Stimulated activated CD8-positive, alpha-beta memory T cell treated with anti-CD3 and anti-CD28 coated beads, Interleukin-12 subunit alpha, Interleukin-12 subunit beta, amount 100 ng/mL, for 24 hours (primary cell): ENCODE measurements around the gene POP5.
"Not testable (repeated sequence)": the region's sequence is repeated elsewhere in the genome, so short reads cannot be mapped to it uniquely, and the experiment has no call there.

Source experiments
- DNase-seq: peaks from one replicate; pipeline ENCODE4 v3.0.0-alpha.2; 2020; ENCODE audit errors: extremely low read depth

POP5 gene, protein sequence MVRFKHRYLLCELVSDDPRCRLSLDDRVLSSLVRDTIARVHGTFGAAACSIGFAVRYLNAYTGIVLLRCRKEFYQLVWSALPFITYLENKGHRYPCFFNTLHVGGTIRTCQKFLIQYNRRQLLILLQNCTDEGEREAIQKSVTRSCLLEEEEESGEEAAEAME

DNA sequence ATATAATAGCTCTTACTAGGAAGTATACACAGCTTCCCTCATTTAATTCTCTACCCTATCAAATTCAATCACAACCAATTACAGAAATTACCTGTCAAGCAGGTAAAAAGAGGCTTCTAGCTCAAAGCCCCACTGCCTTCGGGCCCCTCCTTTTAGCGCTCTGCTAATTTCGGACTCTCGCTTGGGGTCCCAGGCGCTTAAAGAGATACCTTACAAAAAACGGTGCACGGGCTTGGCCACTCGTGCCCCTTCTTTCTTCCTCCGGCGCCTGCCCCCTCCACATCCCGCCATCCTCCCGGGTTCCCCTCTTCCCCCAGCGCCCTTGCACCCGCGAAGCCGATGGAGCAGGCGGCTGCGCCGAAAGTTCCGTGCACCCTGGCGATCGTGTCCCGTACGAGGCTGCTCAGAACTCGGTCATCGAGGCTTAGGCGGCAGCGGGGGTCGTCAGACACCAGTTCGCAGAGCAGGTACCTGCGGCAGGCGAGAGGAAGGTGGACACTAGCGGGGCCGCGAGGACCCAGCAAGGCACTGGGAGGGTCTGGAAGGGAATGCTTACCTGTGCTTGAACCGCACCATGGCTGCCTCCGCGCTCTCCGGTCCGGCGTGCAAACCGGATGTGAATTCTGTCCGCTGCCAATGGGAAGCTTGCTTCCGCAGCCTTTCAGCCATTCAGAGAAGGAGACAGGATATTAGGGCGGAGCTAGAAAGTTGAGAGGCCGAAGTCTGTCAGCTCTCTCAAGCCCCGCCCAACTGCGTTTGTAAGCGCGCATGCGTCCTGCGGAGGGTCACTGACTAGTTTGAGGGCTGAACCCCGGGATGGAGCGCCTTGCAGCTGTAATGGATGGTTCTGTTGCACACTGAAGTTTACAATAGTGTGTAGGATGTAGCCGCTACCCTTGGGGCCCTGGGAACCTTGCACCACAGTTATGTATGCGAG lies at the start of gene POP5:
Gene POP5 (minus strand): TSS at position 616 of the 937 bp plus-strand sequence. CDS start 40 bp downstream, at position 576.
- DNase-seq: peak; percentile 83

DNA sequence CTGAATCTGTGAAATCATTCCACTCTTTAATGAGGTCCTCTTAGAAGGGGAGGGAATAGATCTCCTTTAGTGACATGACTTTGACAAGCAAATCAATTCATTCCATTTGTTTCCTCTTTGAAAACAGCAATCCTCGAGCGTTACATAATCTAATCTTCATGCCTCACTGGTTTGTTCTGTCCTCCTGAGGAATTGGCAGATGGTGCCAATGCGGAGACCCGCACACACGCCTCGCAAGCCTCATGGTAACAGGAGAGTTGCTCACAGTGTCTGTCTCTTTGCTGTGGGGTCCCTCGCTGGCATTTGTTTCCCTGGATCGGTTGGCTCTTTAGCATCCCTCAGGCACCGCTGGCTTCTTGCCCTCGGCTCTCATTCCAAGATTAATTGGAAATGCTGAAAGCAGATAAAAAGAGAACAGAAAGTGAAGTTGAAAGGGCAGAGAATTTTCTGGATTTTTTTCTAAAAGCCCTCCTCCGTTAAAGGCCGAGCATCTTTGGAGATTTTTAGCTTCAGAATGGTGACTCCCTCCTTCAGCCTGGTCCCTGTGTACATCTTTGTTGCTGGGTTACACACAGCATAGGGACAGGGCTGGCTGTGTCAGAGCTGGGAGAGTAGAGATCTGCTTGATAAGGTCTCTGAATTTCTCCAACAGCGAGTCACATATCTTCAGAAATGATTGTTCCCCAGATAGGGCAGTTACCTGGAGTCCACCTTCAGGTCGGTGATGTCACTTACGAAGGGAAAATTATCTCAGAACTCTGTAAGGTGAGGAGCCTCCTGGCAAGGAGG lies 49.1 kb upstream of the POP5 start:
- no peak for DNase-seq

DNA sequence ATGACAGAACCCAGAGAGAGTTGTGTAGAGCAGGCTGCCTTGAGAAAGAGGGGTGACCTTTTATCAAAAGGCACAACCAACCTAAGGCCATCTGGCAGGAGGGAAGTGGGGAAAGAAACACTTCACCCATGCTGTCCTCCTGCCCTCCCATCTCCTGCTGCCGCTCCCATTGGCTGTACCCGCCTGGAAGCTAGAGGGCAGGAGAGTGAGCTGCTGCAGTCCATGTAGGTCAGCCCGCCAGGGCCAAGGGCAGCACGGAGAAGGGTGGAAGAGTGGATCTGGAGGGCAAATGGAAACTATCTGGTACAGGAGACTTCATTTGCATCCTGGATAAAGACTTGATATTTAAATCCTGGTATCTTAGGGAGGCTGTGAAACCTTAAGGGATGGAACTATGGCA lies 47.7 kb upstream of the POP5 start:
- DNase-seq: no peak

DNA sequence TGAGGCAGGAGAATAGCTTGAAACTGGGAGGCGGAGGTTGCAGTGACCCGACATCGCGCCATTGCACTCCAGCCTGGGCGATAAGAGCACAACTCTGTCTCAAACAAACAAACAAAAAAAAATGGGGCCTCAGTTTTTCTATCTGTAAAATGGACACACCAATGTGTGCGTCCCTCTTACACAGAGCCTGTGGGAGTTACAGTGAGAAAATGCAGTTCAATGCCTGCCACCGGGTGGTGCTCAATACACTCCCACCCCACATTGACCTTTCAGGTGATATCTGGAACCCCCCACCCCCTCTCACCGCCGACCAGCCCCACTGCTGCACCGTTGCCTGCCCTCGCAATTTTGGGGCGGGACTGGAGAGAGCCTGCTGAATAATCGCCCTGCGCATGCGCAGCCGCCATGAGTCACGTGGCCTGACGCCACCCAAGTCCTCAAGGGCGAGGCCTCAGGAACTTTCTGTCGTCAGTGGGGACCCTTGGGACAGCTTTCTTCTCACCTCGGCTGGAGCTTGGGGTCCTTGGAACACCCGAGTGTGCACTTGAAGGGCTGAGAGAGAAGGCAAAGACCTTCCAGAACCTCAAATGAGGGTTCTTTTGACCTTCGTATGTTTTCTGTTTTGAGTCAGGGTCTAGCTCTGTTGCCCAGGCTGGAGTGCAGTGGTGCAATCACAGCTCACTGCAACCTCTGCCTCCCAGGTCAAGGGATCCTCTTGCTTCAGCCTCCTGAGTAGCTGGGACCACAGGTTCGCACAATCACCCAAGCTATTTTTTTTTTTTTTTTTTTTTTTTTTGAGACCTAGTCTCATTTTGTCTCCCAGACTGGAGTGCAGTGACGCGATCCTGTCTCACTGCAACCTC lies 44.6 kb upstream of the POP5 start:
- no peak for DNase-seq

DNA sequence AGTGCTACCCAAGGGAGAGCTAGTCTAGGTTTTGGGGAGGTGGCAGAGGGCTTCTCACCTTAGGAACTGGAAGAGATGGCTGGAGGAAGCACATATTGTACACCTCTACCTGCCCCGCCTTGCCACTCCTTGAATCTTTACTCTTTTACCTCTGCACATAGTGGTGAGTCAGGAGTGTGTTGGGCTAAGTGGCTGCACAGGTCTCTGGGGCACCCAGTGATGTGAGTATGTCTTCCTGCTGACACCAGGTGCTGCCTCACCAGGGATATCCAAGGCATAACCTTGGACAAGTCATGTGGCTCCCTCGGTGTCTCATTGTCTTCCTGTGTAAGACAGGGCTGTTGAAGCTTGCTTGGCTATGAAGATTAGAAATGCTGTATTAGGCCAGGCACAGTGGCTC lies 39.4 kb upstream of the POP5 start:
- no peak for DNase-seq

DNA sequence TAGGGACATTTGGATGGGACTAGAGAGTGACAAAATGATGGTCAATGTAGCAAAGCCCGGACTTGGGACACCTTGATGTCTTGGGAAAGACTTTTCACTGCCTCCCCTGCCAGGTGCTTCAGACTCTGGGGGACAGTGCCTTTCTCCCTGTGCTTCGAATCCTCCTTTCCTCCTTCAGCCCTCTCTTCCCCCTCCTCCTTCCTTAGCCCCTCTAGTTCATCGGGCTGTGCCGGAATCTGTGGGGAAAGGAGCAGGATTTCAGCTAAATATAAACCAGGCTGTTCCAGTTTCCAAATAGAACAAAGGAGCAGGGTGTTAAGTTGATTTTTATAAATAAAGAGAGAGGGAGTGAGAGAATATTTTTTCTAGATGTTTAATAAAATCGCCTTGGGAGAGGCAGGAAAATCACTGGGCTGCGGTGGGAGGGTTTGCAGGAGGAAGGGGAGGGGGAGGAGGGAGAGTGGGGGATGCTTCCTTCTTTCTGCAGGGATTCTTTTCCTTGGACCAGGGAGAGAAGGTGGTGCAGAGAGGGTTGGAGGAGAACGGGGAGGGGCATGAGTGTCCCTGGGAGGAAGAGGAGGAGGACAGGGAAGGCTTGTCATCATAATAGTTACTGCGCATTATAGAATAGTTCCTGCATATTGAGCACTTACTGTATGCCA lies 37.9 kb upstream of the POP5 start:
- no peak for DNase-seq

DNA sequence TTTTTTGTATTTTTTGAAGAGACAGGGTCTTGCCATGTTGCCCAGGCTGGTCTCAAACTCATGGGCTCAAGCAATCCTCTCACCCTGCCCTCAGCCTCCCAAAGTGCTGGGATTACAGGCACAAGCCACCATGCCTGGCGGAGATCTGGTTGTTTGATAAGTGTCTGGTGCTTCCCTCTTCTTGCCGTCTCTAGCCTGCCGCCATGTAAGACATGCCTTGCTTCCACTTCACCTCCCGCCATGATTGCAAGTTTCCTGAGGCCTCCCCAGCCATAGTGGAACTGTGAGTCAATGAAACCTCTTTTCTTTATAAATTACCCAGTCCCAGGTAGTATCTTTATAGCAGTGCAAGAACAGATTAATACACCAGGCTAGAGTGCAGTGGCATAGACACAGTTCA lies 36.6 kb upstream of the POP5 start:
- not testable (repeated sequence) for DNase-seq

DNA sequence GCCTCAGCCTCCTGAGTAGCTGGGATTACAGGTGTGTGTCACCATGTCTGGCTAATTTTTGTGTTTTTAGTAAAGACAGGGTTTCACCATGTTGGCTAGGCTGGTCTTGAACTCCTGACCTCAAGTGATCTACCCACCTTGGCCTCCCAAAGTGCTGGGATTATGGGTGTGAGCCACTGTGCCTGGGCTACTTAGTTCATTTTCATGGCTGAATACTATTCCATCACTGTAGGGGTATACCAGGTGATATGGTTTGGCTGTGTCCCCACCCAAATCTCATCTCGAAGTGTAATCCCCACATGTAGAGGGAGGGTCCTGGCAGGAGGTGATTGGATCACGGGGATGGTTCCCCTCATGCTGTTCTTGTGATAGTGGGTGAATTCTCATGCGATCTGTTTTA lies 36.0 kb upstream of the POP5 start:
- DNase-seq: not testable (repeated sequence)

DNA sequence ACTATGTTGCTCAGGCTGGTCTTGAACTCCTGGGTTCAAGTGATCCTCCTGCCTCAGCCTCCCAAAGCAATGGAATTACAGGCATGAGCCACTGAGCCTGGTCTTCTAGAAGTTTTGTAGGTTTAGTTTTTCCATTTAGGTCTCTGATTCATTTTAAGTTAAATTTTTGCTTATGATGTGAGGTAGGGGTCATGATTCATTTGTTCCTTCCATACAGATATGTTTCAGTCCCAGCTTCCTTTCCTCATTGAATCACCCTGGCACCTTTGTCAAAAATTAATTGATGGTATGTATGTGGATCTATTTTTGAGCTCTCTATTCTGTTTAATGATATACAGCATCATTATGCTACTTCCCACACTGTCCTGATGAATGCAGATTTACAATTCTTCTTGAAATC lies 33.6 kb upstream of the POP5 start:
- no peak for DNase-seq

DNA sequence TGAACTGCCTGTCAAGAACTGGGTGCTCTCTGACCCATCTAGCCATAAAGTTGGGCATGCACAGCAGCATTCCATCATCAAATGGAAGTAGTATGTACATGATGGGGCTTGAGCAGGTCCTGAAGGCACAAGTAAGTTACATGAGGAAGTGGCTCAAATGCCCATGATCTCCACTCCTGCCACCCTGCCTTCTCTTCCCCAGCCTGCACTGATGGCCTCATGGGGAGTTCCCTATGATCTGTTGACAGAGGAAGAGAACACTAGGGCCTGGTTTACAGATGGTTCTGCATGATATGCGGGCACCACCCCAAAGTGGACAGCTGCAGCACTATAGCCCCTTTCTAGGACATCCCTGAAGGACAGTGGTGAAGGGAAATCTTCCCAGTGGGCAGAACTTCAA lies 30.3 kb upstream of the POP5 start:
- not testable (repeated sequence) for DNase-seq

DNA sequence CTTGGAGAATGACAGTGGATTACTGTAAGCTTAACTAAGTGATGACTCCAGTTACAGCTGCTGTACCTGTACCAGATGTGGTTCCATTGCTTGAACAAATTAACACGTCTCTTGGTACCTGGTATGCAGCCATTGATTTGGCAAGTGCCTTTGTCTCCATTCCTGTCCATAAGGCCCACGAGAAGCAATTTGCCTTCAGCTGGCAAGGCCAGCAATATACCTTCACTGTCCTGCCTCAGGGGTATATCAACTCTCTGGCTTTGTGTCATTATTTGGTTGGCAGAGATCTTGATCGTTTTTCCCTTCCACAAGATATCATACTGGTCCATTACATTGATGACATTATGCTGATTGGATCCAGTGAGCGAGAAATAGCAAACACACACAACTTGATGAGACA lies 29.4 kb upstream of the POP5 start:
- no peak for DNase-seq

DNA sequence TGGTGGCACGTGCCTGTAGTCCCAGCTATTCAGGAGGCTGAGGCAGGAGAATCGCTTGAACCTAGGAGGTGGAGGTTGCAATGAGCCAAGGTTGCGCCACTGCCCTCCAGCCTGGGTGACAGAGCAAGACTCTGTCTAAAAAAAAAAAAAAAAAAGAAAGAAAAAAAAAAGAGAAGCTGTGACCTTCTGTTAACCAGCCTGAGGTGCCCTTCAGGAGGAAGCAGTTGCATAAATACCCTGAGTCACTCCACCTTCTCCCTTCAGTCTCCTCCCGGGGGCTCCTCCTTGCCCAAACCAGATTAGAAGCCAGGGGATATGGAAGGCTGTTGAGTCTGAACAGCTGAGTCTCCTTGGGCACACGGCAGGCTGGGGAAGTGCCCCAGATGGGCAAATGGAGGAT lies 21.2 kb upstream of the POP5 start:
- not testable (repeated sequence) for DNase-seq

DNA sequence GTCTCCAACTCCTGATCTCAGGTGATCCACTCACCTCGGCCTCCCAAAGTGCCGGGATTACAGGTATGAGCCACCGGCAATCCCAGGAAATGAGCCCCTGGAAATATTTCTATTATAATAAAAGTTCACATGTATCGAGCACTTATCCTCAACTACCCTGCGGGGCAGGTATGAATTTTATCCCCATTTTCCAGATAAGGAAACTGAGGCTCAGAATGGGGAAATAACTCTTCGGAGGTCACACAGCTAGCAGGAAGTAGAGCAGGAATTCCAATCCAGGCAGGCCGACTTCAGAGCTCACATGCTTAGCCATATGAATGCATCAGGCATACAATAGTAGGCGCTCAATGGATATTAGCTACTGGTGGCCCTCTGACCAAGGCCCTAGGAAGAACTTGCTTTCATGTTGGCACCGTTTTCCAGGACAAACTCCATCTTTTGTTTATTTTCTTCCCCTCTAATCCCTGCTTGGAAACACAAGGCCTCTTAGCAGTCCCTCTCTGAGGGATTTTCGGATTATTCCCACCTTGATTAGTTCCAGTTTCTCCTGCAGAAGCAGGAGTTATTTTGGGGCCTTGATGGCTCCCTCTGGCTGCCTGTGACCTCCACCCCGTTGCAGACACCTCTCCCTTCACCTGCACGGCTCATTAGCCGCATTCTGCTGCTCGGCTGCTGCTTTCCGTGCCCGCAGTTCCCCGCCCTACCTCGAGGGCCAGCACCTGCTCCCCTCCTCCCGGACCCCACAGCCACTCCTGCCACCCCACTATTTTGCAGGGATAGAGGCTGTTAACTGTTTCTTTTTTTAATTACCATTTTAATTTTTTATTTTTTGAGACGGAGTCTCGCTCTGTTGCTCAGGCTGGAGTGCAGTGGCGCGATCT lies 18.7 kb upstream of the POP5 start:
- DNase-seq: no peak

DNA sequence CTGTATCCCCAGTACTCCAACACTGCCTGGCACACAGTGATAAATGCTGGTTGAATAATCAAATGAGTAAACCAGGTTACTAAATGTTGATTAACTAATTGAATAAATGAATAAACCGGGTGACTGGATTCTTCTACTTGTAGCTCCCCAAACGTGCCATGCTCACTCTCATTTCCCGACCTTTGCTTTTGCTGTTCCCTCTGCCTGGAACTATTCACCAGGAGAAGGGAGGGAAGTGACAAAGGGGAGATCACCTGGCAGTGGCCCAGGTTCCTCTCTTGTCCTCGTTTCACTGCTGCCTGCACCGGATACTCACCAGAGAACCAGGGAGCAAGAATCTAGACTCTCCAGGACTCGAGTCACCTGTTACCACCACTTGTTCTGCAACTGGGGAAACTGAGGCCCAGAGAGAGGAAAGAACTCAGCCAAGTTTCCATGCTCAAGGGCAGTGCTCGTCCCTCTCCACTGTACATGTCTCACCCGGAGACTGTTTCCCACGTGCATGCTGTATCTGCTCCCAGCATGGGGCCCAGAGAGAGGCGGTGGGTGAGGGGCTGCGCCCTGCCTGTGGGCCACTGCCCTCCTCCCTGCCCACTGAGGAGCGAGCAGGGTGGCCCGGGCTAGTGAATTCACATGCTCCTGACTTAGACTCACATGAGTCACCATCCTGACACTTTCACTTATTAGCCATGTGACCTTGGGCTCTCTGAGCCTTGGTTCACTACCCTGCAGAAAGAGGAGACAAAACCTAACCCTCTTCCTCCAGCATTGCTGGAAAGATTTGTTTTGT lies 17.7 kb upstream of the POP5 start:
- no peak for DNase-seq

DNA sequence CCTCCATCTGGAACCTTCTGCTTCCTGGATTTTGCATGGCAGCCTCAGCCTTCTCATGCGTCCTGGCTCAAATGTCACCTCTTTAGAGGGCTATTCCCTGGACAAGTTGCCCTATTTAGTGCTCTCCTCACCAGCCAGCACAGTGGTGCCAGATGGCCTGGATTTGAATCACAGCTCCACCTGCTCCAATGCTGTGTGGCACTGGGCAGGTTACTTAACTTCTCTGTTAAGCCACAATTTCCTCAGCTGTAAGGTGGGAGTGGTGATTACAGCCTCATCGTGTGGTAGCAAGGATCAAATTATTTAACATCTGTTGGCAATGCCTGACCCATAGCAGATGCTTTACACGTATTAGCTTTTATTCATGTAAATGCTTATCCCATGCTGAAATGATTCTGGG lies 16.7 kb upstream of the POP5 start:
- DNase-seq: no peak

DNA sequence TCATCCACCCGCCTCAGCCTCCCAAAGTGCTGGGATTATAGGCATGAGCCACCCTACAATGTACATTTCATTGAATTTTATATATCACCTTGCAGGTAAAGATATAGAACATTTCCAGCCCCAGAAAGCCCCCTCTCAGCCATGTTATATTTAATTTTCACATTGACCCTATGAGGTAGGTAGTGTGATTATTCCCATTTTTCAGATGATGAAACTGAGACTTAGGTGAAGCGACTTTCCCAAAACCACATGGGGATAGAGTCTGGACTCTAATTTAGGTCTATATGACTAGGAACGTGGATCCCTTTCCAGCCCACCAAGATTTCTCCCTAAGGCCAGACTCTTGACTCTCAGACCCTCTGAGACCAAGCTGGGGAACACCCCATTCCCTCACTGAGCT lies 15.7 kb upstream of the POP5 start:
- DNase-seq: no peak

DNA sequence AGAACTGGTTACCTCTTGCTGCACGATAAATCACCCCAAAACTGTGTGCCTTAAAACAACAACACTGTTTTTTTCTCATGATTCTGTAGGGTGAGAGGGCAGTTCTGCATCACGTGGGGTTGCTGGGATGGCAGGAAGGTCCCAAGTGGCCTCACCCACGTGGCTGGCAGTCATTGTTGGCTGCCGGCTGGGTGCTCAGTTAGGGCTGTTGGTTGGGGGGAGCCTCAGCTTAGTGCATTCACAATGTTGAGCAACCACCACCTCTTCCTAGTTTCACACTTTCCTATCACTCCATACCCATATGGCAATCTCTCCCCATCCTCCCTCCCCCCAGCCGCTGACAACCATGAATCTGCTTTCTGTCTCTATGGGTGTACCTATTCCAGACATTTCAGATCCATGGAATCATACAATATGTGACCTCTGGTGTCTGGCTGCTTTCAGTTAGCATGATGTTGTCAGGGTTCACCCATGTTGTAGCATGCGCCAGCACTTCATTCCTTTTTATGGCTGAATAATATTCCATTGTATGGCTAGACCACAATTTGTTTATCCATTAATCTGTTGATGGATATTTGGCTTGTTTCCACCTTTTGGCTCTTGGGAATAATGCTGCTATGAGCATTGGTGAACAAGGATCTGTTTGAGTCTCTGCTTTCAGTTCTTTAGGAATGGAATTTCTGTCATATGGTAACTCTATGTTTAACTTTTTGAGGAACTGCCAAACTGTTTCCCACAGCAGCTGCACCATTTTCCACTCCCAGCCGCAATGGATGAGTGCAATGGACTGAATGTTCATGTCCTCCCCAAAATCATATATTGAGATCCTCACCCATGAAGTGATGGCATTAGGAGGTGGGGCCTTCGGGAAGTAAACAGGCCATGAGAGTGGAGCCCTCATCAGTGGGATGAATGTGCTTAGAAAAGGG lies 11.2 kb upstream of the POP5 start:
- DNase-seq: no peak

DNA sequence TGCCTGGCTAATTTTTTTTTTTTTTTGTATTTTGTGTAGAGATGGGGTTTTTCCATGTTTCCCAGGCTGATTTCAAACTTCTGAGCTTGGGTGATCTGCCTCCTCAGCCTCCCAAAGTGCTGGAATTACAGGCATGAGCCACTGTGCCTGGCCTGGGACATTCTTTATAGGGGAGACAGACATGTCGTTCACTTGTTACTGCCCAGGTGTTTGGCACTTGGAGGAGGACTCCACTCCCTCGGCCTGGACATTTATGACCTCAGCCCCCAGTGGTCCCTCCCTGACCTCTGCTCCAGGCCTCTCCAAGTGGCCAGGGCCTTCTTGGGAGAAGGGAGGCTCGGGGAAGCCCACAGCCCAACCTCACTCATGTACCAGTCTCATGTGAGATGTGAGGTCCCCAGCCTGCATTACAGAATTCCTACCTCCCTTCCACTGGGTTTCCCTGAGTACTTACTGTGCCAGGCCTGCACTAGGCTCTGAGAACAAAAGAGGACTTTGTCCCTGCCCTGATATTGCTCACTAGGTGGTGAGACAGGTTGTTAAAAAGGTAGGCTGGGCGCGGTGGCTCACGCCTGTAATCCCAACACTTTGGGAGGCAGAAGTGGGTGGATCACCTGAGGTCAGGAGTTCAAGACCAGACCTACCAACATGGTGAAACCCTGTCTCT lies 9.7 kb upstream of the POP5 start:
- DNase-seq: no peak
